Forelimb muscle (tissue), 1 donor: ENCODE measurements around the gene PDZD2. TPM values are rescaled to one million over a fixed set of nuclear protein-coding genes. Genes with fewer than 3 reads are reported as not detected.
"Not testable (repeated sequence)": the region's sequence is repeated elsewhere in the genome, so short reads cannot be mapped to it uniquely, and the experiment has no call there.

Source experiments
- DNase-seq: peaks from one replicate; pipeline ENCODE4 v3.0.0-alpha.2; 2013; ENCODE audit warnings: low read depth
- polyA plus RNA-seq: library from polyadenylated mRNA; unstranded; fragments of 120-200 nt; gene quantifications from one replicate; pipeline ENCODE4 v1.2.1, GENCODE V29; 2013; ENCODE audit not compliant: insufficient read length

Gene PDZD2
- polyA plus RNA-seq, 1 donor = 6.1 TPM

GRCh38 chr5:32100691-32101302, 461.9 kb downstream of the PDZD2 start:
- DNase-seq = no peak

- no peak for DNase-seq
These were observed 463.5 kb downstream of the PDZD2 start for GRCh38 chr5:32102254-32102986.

GRCh38 chr5:32103521-32103920, 464.6 kb downstream of the PDZD2 start:
- DNase-seq = no peak

GRCh38 chr5:32107291-32107690, 468.4 kb downstream of the PDZD2 start:
- DNase-seq = no peak

GRCh38 chr5:32108167-32108566, 469.2 kb downstream of the PDZD2 start:
- DNase-seq = no peak

GRCh38 chr5:32109236-32109635, 470.3 kb downstream of the PDZD2 start:
- no peak for DNase-seq

GRCh38 chr5:32110111-32110696, 471.3 kb downstream of the PDZD2 start:
- DNase-seq = no peak

GRCh38 chr5:32115985-32116384, 477.1 kb downstream of the PDZD2 start:
- no peak for DNase-seq

GRCh38 chr5:32116574-32117313, 477.8 kb downstream of the PDZD2 start:
- no peak for DNase-seq

- DNase-seq = not testable (repeated sequence)
These were observed 480.0 kb downstream of the PDZD2 start for GRCh38 chr5:32118922-32119321.

- no peak for DNase-seq
These were observed 484.3 kb downstream of the PDZD2 start for GRCh38 chr5:32123058-32123805.

- DNase-seq = no peak
These were observed 485.2 kb downstream of the PDZD2 start for GRCh38 chr5:32123889-32124676.

- DNase-seq = no peak
These were observed 487.8 kb downstream of the PDZD2 start for GRCh38 chr5:32126691-32127090.

- no peak for DNase-seq
These were observed 488.8 kb downstream of the PDZD2 start for GRCh38 chr5:32127711-32128110.

GRCh38 chr5:32129074-32129598, 490.2 kb downstream of the PDZD2 start:
- no peak for DNase-seq

GRCh38 chr5:32130865-32131264, 491.9 kb downstream of the PDZD2 start:
- no peak for DNase-seq

- DNase-seq = no peak
These were observed 492.7 kb downstream of the PDZD2 start for GRCh38 chr5:32131604-32132003.

GRCh38 chr5:32132757-32133156, 493.8 kb downstream of the PDZD2 start:
- no peak for DNase-seq

- DNase-seq = no peak
These were observed 496.2 kb downstream of the PDZD2 start for GRCh38 chr5:32135086-32135485.

- DNase-seq = no peak
These were observed 497.4 kb downstream of the PDZD2 start for GRCh38 chr5:32136342-32136741.
